NCI-H1417 treated with DMSO at 0.1 percent for 48 hours (cell line): Measurements from ENCODE around the gene KCNB1.
"Not testable (repeated sequence)": the region's sequence is repeated elsewhere in the genome, so short reads cannot be mapped to it uniquely, and the experiment has no call there.

ENCODE experiments used
- DNase-seq: peaks from one replicate; lab custom pipeline; 2025; lab: John Stamatoyannopoulos, UW

Gene KCNB1

DNA sequence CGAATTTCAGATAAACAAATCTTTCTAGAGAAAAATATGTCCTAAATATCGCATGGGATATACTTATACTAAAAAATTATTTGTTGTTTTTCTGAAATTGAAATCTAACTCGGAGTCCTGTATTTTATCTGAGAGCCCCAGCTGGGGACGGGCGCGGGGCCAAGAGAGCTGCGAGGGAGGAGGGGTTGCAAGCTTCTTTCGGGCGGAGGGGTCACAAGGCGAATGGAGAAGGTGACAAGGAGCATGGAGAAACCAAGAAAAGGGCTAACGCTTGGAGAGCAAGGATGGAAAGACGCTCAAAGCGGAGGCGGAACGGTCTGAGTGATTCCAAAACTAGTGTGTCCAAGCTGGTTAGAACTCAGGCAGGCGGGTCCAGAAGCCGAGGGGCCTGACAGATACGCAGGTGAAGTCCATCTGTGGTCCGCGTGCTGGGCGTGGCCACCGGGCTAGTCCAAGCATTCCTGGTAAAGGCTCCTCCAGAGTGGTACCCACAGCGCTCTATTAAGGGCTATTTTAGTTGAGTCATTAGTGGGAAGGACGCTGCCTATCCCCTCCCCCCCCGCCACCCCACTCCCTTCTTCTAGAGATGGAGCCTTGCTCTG, 163.2 kb downstream of the KCNB1 start:
- DNase-seq, result no peak

DNA sequence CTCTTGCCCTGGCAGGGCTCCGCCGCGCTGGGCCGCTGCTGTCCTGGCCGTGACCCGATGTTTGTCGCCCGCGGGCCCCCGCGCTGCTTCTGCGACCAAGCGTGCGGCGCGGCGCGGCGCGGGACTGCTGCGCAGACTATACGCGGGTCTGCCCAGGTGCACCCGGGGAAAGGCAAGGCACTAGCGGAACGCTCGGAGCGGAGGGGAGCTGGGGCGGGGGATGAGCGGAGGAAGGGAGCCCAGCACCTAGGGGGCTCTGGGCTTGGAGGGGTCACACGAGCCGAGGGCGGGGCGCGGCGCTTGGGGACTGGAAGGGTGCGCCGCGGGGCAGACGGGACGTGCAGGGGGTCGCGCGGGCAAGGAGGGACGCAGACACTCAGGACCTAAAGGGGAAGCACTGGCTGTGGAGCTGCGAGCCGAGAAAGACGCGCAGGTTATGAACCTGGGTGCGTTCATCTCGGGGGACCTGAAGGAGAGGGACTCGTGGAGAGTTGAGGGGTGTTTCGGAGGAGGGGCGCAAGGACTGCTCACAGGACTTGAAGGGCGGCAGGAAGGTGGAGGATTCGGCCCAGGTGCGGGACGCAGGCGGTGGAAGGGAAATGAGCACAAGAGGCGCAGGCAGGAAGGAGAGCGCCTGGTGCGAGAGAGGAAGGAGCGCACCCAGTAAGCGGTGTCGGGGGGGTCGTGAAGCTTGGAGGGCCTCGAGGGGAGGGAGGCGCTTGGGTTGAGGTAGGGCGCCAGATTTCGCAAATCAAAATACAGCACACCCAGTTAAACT, 163.8 kb downstream of the KCNB1 start:
- no peak for DNase-seq

DNA sequence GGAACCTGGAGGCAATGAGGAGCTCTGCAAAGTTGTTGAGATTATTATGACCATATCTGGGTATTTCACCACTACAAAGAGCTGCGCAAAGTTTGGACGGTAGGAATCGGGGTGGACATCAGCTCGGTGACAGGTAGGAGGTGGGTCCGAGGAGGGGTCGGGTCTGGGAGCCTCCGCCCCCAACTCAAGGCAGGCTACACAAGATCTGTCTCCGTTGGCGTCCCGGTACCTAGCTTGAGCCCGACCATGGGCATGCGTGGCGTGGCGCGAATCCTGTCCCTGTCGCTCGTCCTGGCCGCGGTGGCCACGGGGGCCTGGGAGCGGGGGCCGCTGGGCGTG, 164.4 kb downstream of the KCNB1 start:
- no peak for DNase-seq

DNA sequence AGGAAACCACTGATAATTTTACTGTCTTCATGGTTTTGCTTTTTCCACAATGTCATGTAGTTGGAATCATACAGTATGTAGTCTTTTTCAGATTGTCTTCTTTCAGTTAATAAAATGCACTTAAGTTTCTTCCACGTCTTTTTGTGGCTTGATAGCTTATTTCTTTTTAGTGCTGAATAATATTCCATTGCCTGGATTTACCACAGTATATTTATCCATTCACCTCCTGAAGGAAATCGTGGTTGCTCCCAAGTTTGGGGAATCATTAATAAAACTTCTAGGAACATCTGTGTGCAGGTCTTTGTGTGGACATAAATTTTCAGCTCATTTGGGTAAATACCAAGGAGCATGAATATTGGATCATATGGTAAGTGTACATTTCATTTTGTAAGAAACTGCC, 165.8 kb downstream of the KCNB1 start:
- DNase-seq, result no peak

DNA sequence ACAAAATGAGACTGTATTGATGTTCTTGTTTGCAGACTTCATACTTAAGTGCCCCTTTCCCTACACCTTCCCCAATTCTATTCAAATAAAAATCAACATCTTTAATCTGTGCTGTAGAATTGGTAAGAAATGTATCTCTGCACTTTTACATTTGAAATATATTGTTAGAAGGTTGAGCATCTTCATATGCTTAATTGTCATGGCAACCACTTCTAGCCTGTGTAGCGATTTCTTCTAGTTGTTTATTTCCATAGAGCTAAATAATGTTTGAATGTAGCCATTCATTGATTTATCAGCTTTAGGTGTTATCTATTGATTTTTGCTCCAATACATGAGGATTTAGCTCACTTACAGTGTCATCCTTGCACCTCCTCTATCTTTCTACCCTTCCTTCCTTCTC, 166.9 kb downstream of the KCNB1 start:
- no peak for DNase-seq

DNA sequence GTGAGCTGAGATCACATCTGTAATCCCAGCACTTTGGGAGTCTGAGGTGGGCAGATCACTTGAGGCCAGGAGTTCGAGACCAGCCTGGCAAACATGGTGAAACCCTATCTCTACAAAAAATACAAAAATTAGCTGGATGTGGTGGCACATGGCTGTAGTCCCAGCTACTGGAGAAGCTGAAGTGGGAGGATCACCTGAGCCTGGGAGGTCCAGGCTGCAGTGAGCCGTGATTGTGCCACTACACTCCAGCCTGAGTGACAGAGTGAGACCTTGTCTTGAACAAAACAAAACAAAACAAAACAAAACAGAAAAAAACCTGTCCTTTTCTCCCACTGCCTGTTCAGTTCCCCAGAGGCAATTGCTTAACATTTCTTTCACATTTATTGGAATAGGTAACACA, 168.4 kb downstream of the KCNB1 start:
- DNase-seq, result not testable (repeated sequence)
